H1 (cell line): ENCODE results near the gene MAML3.

Experiments used
- BRCA1 ChIP-seq: IDR thresholded peaks from 2 replicates; pipeline ENCODE4 v1.6.1; 2012; ENCODE audit warnings: low read depth, low read length, improper control_type of control experiment
- CTCF ChIP-seq, 3 experiments: IDR thresholded peaks; 1 replicate in 2 of 3; 2 replicates in 1 of 3; pipeline versions ENCODE4 v1.5.1 to v1.6.1; 2011; ENCODE audit warnings: low read length in 3 of 3, mild to moderate bottlenecking in 3 of 3, inconsistent platforms in 2 of 3, low read depth in 1 of 3, moderate library complexity in 1 of 3; ENCODE audit not compliant: insufficient read depth in 1 of 3; ENCODE audit errors: control extremely low read depth in 1 of 3
- EZH2 ChIP-seq: fragments of 200-600 bp; sonication (generic); IDR thresholded peaks from 2 replicates; pipeline ENCODE4 v1.7.1; 2012; ENCODE audit warnings: low read depth, mild to moderate bottlenecking, moderate library complexity, low read length, inconsistent platforms; ENCODE audit not compliant: severe bottlenecking
- POLR2A ChIP-seq, 2 experiments: IDR thresholded peaks; 1 replicate in 1 of 2; 2 replicates in 1 of 2; pipeline ENCODE4 v1.6.1; 2011; ENCODE audit warnings: low read depth in 2 of 2, low read length in 2 of 2, mild to moderate bottlenecking in 2 of 2; ENCODE audit errors: control extremely low read depth in 1 of 2
- SUZ12 ChIP-seq: fragments of 200-600 bp; sonication (generic); IDR thresholded peaks from 2 replicates; pipeline ENCODE4 v1.6.1; 2012; ENCODE audit warnings: mild to moderate bottlenecking, inconsistent platforms, low read length, moderate library complexity, mixed read lengths
- TAF7 ChIP-seq: optimal IDR thresholded peaks from 2 replicates; pipeline ENCODE3; 2011; ENCODE audit warnings: low read depth, mild to moderate bottlenecking, inconsistent platforms, low read length, moderate library complexity, borderline replicate concordance

DNA sequence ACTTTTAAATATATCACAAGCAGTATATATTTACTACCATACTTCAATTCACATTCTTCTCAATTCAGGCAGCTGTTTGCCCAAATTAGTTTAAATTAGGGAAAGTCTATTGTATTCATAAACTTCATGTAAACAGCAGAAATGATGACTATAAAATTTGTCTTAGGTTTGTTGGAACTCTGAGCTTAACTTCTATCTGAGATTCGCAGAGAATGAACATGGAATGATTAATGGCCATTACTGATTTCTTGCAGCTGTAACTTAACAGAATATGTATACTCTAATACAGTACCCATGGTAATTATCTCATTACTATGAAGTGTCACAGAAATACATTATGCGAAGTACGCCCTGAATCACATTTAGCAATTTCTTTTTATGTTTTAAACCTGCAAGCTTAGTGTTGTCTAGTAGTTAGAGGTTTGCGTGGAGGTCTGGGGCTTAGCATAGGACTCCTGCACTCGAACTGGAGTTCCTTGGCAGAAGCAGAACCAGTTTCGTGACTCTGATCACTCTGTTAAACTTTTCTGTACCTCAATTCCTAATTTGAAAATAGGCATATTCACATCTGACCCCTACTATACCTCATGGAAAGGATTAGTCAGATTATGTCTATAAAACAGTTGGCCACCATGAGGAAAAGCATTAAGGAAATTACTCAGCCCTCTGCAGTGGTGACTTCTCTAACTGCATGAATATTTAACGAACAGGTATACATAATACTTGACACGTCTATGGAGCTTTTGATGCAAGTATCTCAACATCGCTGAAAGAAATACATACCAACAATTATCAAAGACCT lies 245.1 kb downstream of the MAML3 start:
- no peak for TF ChIP-seq POLR2A (IDR thresholded peaks at IDR 0.05; ENCODE audit: control extremely low read depth in 1 of 2, low read depth in 2 of 2, low read length in 2 of 2)
- no peak for TF ChIP-seq TAF7
- no peak for TF ChIP-seq CTCF (IDR thresholded peaks at IDR 0.05; ENCODE audit: control extremely low read depth in 1 of 3, insufficient read depth in 1 of 3, low read depth in 1 of 3, low read length in 3 of 3)
- TF ChIP-seq BRCA1 = no peak
- TF ChIP-seq SUZ12 = no peak
- TF ChIP-seq EZH2 = no peak
